Epithelial cell of proximal tubule (primary cell): Measurements from ENCODE around the gene COL23A1. TPM values are rescaled to one million over a fixed set of nuclear protein-coding genes. Genes with fewer than 3 reads are reported as not detected.

Experiments
- DNase-seq: peaks from one replicate; pipeline ENCODE4 v3.0.0-alpha.2; 2011; ENCODE audit warnings: low read depth
- H3K4me3 ChIP-seq: 2 replicates; pipeline ENCODE4 v1.5.1; 2011; ENCODE audit warnings: low read depth, mild to moderate bottlenecking, low read length
- CTCF ChIP-seq: conservative IDR thresholded peaks from 2 replicates; pipeline ENCODE4 v1.5.1; 2012; ENCODE audit warnings: low read depth, mild to moderate bottlenecking, low read length
- total RNA-seq: library from RNA; depleted of rRNA; stranded (reverse); fragments of >200 nt; gene quantifications from 2 replicates; pipeline ENCODE4 v1.2.3, GENCODE V29; 2015

COL23A1 gene
- total RNA-seq, 1 donor from 2014 or later: not detected

- no peak for DNase-seq
Observed at GRCh38 chr5:178418471-178419010, 171.7 kb downstream of the COL23A1 start.

GRCh38 chr5:178418031-178418430 is 172.2 kb downstream of the COL23A1 start:
- no peak for TF ChIP-seq CTCF
- no peak for DNase-seq
- H3K4me3 ChIP-seq: no peak overlapping the region

More at GRCh38 chr5:178418471-178419010, 171.7 kb downstream of the COL23A1 start:
- TF ChIP-seq CTCF: no peak
- no peak overlapping the region for H3K4me3 ChIP-seq

GRCh38 chr5:178417391-178417811 is 172.8 kb downstream of the COL23A1 start:
- no peak overlapping the region for H3K4me3 ChIP-seq
- TF ChIP-seq CTCF: no peak
- DNase-seq: no peak

GRCh38 chr5:178416919-178417318 is 173.3 kb downstream of the COL23A1 start:
- DNase-seq: no peak
- no peak overlapping the region for H3K4me3 ChIP-seq
- no peak for TF ChIP-seq CTCF

- no peak overlapping the region for H3K4me3 ChIP-seq
- no peak for DNase-seq
- TF ChIP-seq CTCF: no peak
Observed at GRCh38 chr5:178416206-178416882, 173.8 kb downstream of the COL23A1 start.

- DNase-seq: no peak
- no peak for TF ChIP-seq CTCF
- no peak overlapping the region for H3K4me3 ChIP-seq
Observed at GRCh38 chr5:178415353-178415752, 174.8 kb downstream of the COL23A1 start.

GRCh38 chr5:178413988-178414387 is 176.2 kb downstream of the COL23A1 start:
- no peak for DNase-seq
- TF ChIP-seq CTCF: no peak

More at GRCh38 chr5:178413988-178414387, 176.2 kb downstream of the COL23A1 start:
- no peak overlapping the region for H3K4me3 ChIP-seq
